ENCODE results near the gene KLF8.
"Not testable (repeated sequence)": the region's sequence is repeated elsewhere in the genome, so short reads cannot be mapped to it uniquely, and the experiment has no call there.

KLF8 gene

GRCh38 chrX:56232221-56233082 lies at the start of gene KLF8:
Gene KLF8, plus strand, starts transcription at chrX:56232356. Its CDS starts 979 bp downstream, at chrX:56233335.
- no peak for DNase-seq

GRCh38 chrX:56206945-56207344 lies 25.2 kb upstream of the KLF8 start:
- not testable (repeated sequence) for DNase-seq

- DNase-seq, result no peak
Observed at GRCh38 chrX:56211701-56212100, 20.5 kb upstream of the KLF8 start.

GRCh38 chrX:56216332-56216731 lies 15.8 kb upstream of the KLF8 start:
- DNase-seq, result no peak

GRCh38 chrX:56219700-56220099 lies 12.5 kb upstream of the KLF8 start:
- DNase-seq, result no peak

GRCh38 chrX:56221101-56221500 lies 11.1 kb upstream of the KLF8 start:
- no peak for DNase-seq

- no peak for DNase-seq
Observed at GRCh38 chrX:56222473-56223000, 9.6 kb upstream of the KLF8 start.

- no peak for DNase-seq
Observed at GRCh38 chrX:56226980-56227379, 5.2 kb upstream of the KLF8 start.

- no peak for DNase-seq
Observed at GRCh38 chrX:56228914-56229313, 3.2 kb upstream of the KLF8 start.

- no peak for DNase-seq
Observed at GRCh38 chrX:56231537-56232090, 542 bp upstream of the KLF8 start.

- DNase-seq, result no peak
Observed at GRCh38 chrX:56233100-56233499, 944 bp downstream of the KLF8 start.

- DNase-seq, result no peak
Observed at GRCh38 chrX:56233682-56234081, 1.5 kb downstream of the KLF8 start.

- peak; percentile 48 for DNase-seq
Observed at GRCh38 chrX:56248492-56248891, 16.3 kb downstream of the KLF8 start.

GRCh38 chrX:56253832-56254703 lies 21.9 kb downstream of the KLF8 start:
- DNase-seq, result no peak

- no peak for DNase-seq
Observed at GRCh38 chrX:56268888-56269287, 36.7 kb downstream of the KLF8 start.

- DNase-seq, result no peak
Observed at GRCh38 chrX:56278692-56279091, 46.5 kb downstream of the KLF8 start.

- DNase-seq, result no peak
Observed at GRCh38 chrX:56279863-56280262, 47.7 kb downstream of the KLF8 start.

GRCh38 chrX:56281789-56282188 lies 49.6 kb downstream of the KLF8 start:
- peak; percentile 2 for DNase-seq

GRCh38 chrX:56284269-56284668 lies 52.1 kb downstream of the KLF8 start:
- no peak for DNase-seq

GRCh38 chrX:56288608-56289007 lies 56.5 kb downstream of the KLF8 start:
- no peak for DNase-seq

GRCh38 chrX:56289449-56289848 lies 57.3 kb downstream of the KLF8 start:
- DNase-seq, result no peak

GRCh38 chrX:56308726-56309125 lies 76.6 kb downstream of the KLF8 start:
- DNase-seq, result no peak

GRCh38 chrX:56309881-56310280 lies 77.7 kb downstream of the KLF8 start:
- no peak for DNase-seq
